ENCODE measurements around the gene SRA1.
"Not testable (repeated sequence)": the region's sequence is repeated elsewhere in the genome, so short reads cannot be mapped to it uniquely, and the experiment has no call there.

SRA1 gene

DNA sequence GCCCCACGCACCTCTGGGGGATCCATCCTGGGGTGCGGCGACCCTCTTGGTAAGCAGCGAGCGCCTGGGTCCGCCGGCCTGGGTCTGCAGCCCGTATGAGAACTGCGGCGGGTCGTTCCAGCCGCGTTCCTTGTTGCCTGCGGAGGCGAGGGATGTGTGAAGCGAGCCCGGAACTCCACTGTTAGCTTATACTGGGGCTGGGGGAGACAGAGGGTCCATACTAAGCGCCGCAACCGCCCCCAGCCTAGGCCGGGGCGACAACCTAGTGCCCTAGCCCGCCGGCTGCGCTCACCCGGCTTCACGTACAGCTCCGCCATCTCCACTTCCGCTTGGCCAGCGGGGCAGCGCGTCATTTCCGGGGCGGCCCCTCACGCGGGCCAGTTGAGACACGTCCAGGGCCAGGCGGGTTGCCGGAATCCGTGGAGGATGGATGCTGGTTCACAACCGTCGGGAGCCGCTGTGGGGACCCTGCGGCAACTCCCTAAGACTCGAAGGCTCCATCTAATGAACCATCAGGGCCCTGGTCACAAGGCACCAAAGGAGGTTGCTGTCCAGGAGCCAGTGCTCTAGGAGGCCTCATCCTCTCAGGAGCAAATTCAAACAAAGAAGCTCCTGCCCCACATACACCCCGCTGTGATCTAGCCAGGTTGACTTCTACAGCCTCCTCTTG lies at the start of gene SRA1:
Gene SRA1 (minus strand): TSS at position 338 of the 670 bp plus-strand sequence. CDS start 21 bp downstream, at position 317.
- DNase-seq (peak; percentile 86), ATAC-seq (replicated peaks) (peak; percentile 96 to 97)
- Mint-ChIP-seq H3K4me3 (peak within 1 kb of the TSS; percentile 93 to 95), H3K9me3 (no peaks in the 10 kb centered on the region), H3K27ac (peak within 1 kb of the TSS; percentile 97), H3K27me3 (no peaks in the 10 kb centered on the region), H3K36me3 (peaks cover 53 to 65% of the 10 kb centered on the region in 2 donors), H3K4me1 (peaks cover 47 to 54% of the 10 kb centered on the region in 2 donors)

DNA sequence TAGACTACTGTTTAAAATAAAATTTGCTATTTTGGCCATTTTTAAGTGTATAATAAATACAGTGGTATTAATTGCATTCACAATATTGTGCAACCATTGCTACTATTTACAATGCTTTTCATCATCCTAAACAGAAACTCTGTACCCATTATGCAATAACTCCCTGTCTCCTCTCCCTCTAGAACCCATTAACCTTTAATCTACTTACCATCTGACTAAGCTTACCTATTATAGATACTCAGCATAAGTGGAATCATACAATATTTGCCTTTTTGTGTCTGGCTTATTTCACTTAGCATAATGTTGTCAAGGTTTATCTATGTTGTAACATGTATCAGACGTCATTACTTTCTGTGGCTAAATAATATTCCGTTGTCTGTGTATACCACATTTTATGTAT lies 49.8 kb upstream of the SRA1 start:
- Mint-ChIP-seq H3K4me1 (peaks cover 7 to 10% of the 10 kb centered on the region in 2 donors), H3K4me3 (no peak overlapping the region), H3K9me3 (no peaks in the 10 kb centered on the region), H3K27me3 (no peaks in the 10 kb centered on the region), H3K36me3 (no peaks in the 10 kb centered on the region), H3K27ac (no peak overlapping the region)
- ATAC-seq (replicated peaks) (no peak), DNase-seq (no peak)

DNA sequence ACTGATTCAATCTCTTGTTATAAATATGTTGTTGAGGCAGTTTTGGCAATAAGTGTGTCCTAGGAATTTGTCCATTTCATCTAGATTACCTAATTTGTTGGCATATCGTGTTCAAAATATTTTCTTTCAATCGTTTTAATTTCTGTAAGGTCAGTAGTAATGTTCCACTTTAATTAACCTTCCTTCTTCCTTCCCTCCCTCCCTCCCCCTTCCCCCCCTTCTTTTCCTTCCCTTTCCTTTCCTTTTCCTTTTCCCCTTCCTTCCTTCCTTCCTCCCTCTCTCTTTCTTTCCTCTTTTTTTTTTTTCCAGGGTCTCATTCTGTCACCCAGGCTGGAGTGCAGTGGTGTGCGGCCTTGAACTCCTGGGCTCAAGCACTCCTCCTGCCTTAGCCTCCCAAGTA lies 48.6 kb upstream of the SRA1 start:
- H3K36me3 Mint-ChIP-seq: no peaks in the 10 kb centered on the region
- ATAC-seq (replicated peaks) (no peak), DNase-seq (no peak)
- H3K27ac Mint-ChIP-seq: no peak overlapping the region
- H3K27me3 Mint-ChIP-seq: no peaks in the 10 kb centered on the region
- H3K9me3 Mint-ChIP-seq: no peaks in the 10 kb centered on the region
- no peaks in the 10 kb centered on the region for H3K4me1 Mint-ChIP-seq
- H3K4me3 Mint-ChIP-seq: no peak overlapping the region

DNA sequence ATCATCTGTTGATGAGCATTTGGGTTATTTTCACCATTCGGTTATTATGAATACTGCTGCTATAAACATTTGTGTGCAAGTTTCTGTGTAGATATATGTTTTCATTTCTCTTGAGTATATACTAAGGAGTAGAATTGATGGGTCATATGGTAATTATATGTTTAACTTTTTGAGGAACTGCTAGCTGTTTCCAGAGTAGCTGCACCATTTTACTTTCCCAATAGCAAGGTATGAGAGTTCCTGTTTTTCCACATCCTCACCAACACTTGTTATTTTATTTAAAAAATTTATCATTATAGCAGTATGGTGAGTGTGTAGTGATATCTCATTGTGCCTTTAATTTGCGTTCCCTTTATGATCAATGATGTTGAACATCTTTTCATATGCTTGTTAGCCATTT lies 46.5 kb upstream of the SRA1 start:
- Mint-ChIP-seq H3K4me1 (no peaks in the 10 kb centered on the region), H3K4me3 (no peak overlapping the region), H3K27ac (no peak overlapping the region), H3K36me3 (no peaks in the 10 kb centered on the region), H3K9me3 (no peaks in the 10 kb centered on the region), H3K27me3 (peaks cover 0 to 4% of the 10 kb centered on the region in 2 donors)
- ATAC-seq (replicated peaks) (no peak), DNase-seq (no peak)

DNA sequence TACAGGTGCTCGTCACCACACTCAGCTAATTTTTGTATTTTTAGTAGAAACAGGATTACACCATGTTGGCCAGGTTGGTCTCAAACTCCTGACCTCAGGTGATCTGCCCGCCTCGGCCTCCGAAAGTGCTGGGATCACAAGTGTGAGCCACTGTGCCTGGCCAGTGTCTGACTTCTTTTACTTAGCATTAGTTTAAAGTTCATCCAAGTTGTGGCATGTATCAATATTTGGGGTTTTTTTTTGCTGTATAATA lies 46.1 kb upstream of the SRA1 start:
- H3K4me3 Mint-ChIP-seq; ATAC-seq (replicated peaks); H3K27ac Mint-ChIP-seq; H3K9me3 Mint-ChIP-seq; H3K36me3 Mint-ChIP-seq; DNase-seq; H3K4me1 Mint-ChIP-seq; H3K27me3 Mint-ChIP-seq: not testable (repeated sequence)

DNA sequence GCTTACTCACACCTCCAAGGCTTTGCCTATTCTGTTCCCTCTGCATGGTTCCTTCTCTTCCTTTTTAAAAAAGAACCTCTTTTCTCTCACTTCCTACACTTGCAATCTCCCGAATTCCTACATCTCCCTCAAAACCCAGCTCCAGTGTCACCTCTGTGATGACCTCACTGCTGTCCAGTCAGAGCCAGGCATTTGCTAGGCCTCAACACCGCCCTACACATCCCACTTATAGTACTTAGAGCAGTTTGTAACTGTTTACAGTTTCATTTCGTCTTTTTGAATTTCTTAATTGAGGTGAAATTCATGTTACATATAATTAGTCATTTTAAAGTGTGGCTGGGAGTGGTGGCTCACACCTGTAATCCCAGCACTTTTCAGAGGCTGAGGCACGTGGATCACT lies 44.9 kb upstream of the SRA1 start:
- no peak for DNase-seq
- no peak for ATAC-seq (replicated peaks)
- H3K4me3 Mint-ChIP-seq: no peak overlapping the region
- H3K27ac Mint-ChIP-seq: no peak overlapping the region
- no peaks in the 10 kb centered on the region for H3K9me3 Mint-ChIP-seq
- no peaks in the 10 kb centered on the region for H3K4me1 Mint-ChIP-seq
- H3K27me3 Mint-ChIP-seq: peaks cover 4 to 10% of the 10 kb centered on the region in 2 donors
- no peaks in the 10 kb centered on the region for H3K36me3 Mint-ChIP-seq

DNA sequence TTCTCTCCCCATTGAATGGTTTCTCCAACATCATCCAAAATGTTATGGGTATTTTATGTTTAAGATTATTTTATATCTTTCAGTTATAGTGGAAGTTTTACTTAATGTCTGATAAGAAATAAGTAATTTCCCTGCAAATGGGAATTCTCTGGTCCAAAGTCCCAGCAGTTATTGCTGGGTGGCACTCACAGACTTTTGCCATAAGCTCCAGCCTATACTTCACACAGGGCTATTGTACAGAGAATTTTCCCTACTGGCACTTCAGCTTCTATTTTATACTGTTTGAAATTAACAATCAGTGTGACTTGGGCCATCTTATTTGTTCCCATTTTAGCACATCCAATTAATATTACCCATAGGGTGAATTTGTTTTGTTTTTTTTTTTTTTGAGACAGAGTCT lies 42.8 kb upstream of the SRA1 start:
- no peaks in the 10 kb centered on the region for H3K36me3 Mint-ChIP-seq
- DNase-seq (no peak), ATAC-seq (replicated peaks) (no peak)
- no peak overlapping the region for H3K27ac Mint-ChIP-seq
- H3K9me3 Mint-ChIP-seq: no peaks in the 10 kb centered on the region
- peaks cover 5 to 8% of the 10 kb centered on the region in 2 donors for H3K4me1 Mint-ChIP-seq
- H3K4me3 Mint-ChIP-seq: no peak overlapping the region
- H3K27me3 Mint-ChIP-seq: peaks cover 10 to 25% of the 10 kb centered on the region in 2 donors

DNA sequence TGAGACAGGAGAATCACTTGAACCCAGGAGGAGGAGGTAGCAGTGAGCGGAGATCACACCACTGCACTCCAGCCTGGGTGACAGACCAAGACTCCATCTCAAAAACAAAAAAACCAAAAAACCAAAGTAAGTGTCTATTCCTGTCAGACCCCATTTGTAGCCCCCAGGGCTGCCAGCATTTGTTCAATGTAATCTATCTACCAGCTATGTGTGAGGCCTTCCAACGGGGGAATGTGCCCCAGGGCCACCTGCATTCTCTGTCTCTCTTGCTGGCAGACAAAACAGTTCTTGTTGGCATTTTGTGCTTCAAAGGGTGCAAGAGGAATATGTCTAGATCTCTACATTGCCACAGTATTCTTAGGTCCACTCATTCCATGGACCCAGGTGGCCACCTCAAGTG lies 41.6 kb upstream of the SRA1 start:
- Mint-ChIP-seq H3K4me3 (no peak overlapping the region), H3K27me3 (peaks cover 16 to 31% of the 10 kb centered on the region in 2 donors), H3K4me1 (peaks cover 5 to 9% of the 10 kb centered on the region in 2 donors), H3K27ac (no peak overlapping the region), H3K36me3 (no peaks in the 10 kb centered on the region), H3K9me3 (no peaks in the 10 kb centered on the region)
- no peak for ATAC-seq (replicated peaks)
- no peak for DNase-seq

DNA sequence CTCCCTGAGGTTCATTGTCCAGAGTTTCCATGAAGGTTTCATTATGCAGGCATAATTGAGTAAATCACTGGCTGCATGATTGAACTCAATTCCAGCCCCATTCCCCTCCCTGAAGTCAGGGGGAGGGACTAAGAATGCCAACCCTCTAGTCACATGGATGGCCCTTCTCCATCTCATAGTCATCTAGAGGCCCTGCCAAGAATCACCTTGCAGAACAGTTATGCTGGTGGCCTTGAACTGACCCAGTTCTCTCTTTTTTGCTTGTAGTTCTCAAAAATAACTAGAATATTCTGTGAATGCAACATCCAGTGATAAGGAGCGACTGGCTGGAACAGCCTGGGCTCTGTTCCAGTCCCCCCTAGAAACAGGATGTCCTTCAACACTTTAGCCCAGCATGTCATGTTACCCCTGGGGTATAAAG lies 39.1 kb upstream of the SRA1 start:
- Mint-ChIP-seq H3K4me1 (peaks cover 5 to 9% of the 10 kb centered on the region in 2 donors), H3K27me3 (peaks cover 16 to 45% of the 10 kb centered on the region in 2 donors), H3K27ac (no peak overlapping the region), H3K4me3 (no peak overlapping the region), H3K9me3 (no peaks in the 10 kb centered on the region), H3K36me3 (no peaks in the 10 kb centered on the region)
- ATAC-seq (replicated peaks) (no peak), DNase-seq (no peak)

DNA sequence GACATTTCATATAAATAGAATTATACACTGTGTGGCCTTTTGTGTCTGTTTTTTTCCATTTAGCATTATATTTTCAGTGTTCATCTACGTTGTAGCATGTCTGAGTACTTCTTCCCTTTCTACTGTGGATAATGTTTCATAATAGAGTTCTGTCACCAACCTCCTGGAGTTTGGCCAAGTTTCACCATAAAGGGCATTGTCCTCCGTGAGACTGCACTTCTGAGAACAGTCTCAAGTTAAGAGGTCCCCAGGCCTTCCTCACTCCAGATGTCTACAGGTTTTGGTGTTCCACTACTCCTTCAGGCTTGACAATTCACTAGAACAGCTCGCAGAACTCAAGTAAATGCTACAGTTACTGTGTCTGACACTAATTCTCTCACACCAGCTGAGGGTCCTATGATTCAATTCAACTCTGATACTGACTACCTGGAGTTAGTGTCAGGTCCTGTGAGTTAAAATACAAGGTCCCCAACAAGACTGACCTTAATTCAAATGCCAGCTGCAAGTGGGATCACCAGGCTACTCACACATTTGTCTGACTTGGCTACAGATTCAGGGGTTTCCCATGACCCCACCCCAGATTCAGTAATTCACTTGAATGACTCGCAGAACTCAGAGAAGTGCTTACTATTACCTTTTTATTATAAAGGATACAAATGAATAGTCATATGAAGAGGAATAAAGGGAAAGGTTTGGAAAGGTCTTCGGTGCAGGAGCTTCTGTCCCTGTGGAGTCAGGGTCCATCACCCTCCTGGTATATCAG lies 38.4 kb upstream of the SRA1 start:
- DNase-seq (no peak), ATAC-seq (replicated peaks) (peak; percentile 73)
- H3K27ac Mint-ChIP-seq: no peak overlapping the region
- H3K4me1 Mint-ChIP-seq: peaks cover 5 to 9% of the 10 kb centered on the region in 2 donors
- H3K4me3 Mint-ChIP-seq: no peak overlapping the region
- no peaks in the 10 kb centered on the region for H3K36me3 Mint-ChIP-seq
- H3K9me3 Mint-ChIP-seq: no peaks in the 10 kb centered on the region
- peaks cover 16 to 48% of the 10 kb centered on the region in 2 donors for H3K27me3 Mint-ChIP-seq

DNA sequence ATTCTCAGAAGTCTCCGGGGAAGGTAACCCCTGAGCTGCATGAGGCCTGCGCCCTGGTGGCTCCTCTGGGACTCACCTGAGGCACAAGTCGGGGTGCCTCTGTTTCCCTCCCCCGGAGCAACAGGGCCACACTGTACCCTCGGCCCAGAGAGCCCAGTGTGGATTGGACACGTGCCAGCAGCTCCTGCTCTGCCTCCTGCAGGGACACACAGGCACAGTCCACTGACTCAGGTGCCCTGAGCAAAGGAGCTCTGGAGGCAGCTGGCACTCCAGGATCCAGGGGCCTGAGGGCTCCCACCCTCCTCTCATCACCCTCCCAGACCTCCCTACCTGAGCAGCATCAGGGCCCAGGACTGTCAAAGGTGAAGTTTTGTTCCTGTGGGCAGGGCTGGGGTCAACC lies 36.9 kb upstream of the SRA1 start:
- Mint-ChIP-seq H3K9me3 (no peaks in the 10 kb centered on the region), H3K36me3 (no peaks in the 10 kb centered on the region), H3K27ac (no peak overlapping the region), H3K27me3 (peaks cover 16 to 48% of the 10 kb centered on the region in 2 donors), H3K4me1 (peaks cover 5 to 9% of the 10 kb centered on the region in 2 donors), H3K4me3 (no peak overlapping the region)
- no peak for DNase-seq
- no peak for ATAC-seq (replicated peaks)

DNA sequence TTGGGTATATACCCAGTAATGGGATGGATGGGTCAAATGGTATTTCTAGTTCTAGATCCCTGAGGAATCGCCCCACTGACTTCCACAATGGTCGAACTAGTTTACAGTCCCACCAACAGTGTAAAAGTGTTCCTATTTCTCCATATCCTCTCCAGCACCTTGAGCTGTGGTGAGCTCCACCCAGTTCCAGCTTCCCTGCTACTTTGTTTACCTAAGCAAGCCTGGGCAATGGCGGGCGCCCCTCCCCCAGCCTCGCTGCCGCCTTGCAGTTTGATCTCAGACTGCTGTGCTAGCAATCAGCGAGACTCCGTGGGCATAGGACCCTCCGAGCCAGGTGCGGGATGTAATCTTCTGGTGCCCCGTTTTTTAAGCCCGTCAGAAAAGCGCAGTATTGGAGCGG lies 35.8 kb upstream of the SRA1 start:
- not testable (repeated sequence) for H3K4me1 Mint-ChIP-seq; H3K9me3 Mint-ChIP-seq; H3K4me3 Mint-ChIP-seq; ATAC-seq (replicated peaks); H3K27ac Mint-ChIP-seq; H3K36me3 Mint-ChIP-seq; DNase-seq
- H3K27me3 Mint-ChIP-seq: peaks cover 13 to 37% of the 10 kb centered on the region in 2 donors

DNA sequence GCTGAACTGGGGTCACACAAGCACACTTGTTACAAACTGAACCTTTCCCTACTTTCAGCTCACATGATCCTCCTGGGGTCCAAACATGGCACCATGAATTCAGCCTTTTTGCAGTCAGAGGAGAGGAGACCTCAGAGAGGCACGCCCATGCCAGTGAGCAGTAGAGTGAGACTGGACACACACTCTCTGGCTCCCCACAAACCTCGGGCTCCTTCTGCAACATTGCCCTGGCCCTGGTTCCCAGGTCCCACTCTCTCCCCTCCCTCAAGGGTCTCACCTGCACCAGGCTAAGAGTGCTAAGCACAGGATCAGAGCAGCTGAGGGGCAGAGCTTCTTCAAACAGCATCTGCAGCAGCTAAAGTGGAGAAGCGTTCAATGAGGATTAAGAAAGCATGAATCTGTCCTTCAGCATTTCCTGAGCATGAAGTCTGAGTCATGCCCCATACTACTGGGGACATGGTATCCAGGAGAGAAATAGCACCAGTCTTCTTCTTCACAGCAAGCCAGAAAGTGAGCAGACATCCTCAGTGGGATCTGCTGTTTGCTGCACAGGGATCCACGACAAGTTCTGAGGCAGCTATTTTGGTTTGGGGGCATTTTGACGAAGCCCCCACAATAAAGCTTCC lies 34.6 kb upstream of the SRA1 start:
- DNase-seq (no peak), ATAC-seq (replicated peaks) (no peak)

DNA sequence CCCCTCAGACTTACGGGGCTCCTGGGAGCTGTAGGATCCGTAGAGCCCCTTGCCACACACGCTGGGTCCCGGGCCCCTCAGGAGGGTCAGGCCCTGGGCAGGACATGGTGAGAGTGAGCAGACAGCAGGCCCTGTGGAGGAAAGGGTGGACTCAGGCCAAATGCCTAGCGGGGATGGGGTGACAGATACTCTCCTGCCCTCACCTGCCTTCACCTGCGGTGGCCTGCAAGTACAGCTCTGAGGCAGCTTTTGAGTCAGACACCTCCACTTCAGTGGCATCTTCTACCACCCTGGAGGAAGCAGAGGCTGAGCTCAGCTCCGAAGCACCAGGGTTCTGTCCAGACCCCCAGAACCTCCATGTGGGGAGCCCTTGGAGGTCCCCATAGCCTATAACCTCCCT lies 33.6 kb upstream of the SRA1 start:
- Mint-ChIP-seq H3K4me1 (peaks cover 5 to 9% of the 10 kb centered on the region in 2 donors), H3K9me3 (peaks cover 0 to 2% of the 10 kb centered on the region in 2 donors), H3K27ac (no peak overlapping the region), H3K27me3 (peaks cover 13 to 29% of the 10 kb centered on the region in 2 donors), H3K36me3 (no peaks in the 10 kb centered on the region), H3K4me3 (no peak overlapping the region)
- DNase-seq (no peak), ATAC-seq (replicated peaks) (no peak)

More for the DNA sequence above, 34.6 kb upstream of the SRA1 start:
- Mint-ChIP-seq H3K4me1 (peaks cover 5 to 9% of the 10 kb centered on the region in 2 donors), H3K4me3 (no peak overlapping the region), H3K27me3 (peaks cover 13 to 37% of the 10 kb centered on the region in 2 donors), H3K36me3 (no peaks in the 10 kb centered on the region), H3K27ac (no peak overlapping the region), H3K9me3 (peaks cover 0 to 2% of the 10 kb centered on the region in 2 donors)
